DND-41 (cell line): Measurements from ENCODE around the gene DTD2.

Experiments used
- CTCF ChIP-seq: IDR thresholded peaks from 2 replicates; pipeline ENCODE4 v1.5.1; 2012; ENCODE audit warnings: borderline replicate concordance, low read length, moderate library complexity, mild to moderate bottlenecking; ENCODE audit not compliant: poor library complexity, severe bottlenecking; ENCODE audit errors: extremely low read depth
- EZH2 ChIP-seq: IDR thresholded peaks from 3 replicates; pipeline ENCODE4 v1.6.1; 2012; ENCODE audit warnings: borderline replicate concordance, low read depth, mild to moderate bottlenecking, moderate library complexity, low read length, inconsistent platforms; ENCODE audit not compliant: severe bottlenecking

GRCh38 chr14:31425905-31426304 lies 31.4 kb downstream of the DTD2 start:
- TF ChIP-seq CTCF (no peak), EZH2 (no peak)
